Thymus (tissue), 11 donors: ENCODE data around the gene KBTBD2. TPM values are rescaled to one million over a fixed set of nuclear protein-coding genes. Genes with fewer than 3 reads are reported as not detected.
"Not testable (repeated sequence)": the region's sequence is repeated elsewhere in the genome, so short reads cannot be mapped to it uniquely, and the experiment has no call there.

ENCODE experiments used
- DNase-seq, 9 donors: peaks; one replicate each; pipeline ENCODE4 v3.0.0-alpha.2; 2013; ENCODE audit warnings: low spot score in 9 of 9, low read depth in 6 of 9, missing footprints in 1 of 9
- H3K27ac ChIP-seq, 2 donors: one replicate each; pipeline ENCODE4 v1.5.1; 2013; ENCODE audit warnings: control low read depth in 1 of 2, low read depth in 1 of 2, low read length in 1 of 2, mild to moderate bottlenecking in 1 of 2, moderate library complexity in 1 of 2
- H3K27me3 ChIP-seq, 2 donors: one replicate each; pipeline ENCODE4 v1.5.1; 2013; ENCODE audit warnings: low read length in 1 of 2; ENCODE audit not compliant: control insufficient read depth in 2 of 2, insufficient read depth in 1 of 2
- H3K36me3 ChIP-seq, 2 donors: one replicate each; pipeline ENCODE4 v1.5.1; 2013; ENCODE audit warnings: low read length in 1 of 2, mild to moderate bottlenecking in 1 of 2, moderate library complexity in 1 of 2; ENCODE audit not compliant: control insufficient read depth in 2 of 2, insufficient read depth in 2 of 2
- H3K4me1 ChIP-seq, 2 donors: one replicate each; pipeline ENCODE4 v1.5.1; 2013; ENCODE audit warnings: low read length in 2 of 2; ENCODE audit not compliant: control insufficient read depth in 2 of 2, insufficient read depth in 2 of 2
- H3K4me3 ChIP-seq, 2 donors: one replicate each; pipeline ENCODE4 v1.5.1; 2013; ENCODE audit warnings: low read length in 2 of 2, control low read depth in 1 of 2, mild to moderate bottlenecking in 1 of 2
- H3K9me3 ChIP-seq, 2 donors: one replicate each; pipeline ENCODE4 v1.5.1; 2013; ENCODE audit warnings: low read length in 1 of 2, mild to moderate bottlenecking in 1 of 2; ENCODE audit not compliant: control insufficient read depth in 2 of 2, insufficient read depth in 1 of 2
- WGBS: extraction: QIAGEN DNeasy Blood & Tissue Kit; methylation state at CpG from one replicate; pipeline ENCODE4 v1.1.7; 2013; 5-methylcytosine and 5-hydroxymethylcytosine counted together
- polyA plus RNA-seq: library from polyadenylated mRNA; stranded (reverse); fragments of 200-250 nt; gene quantifications from one replicate; pipeline ENCODE4 v1.2.3, GENCODE V29; 2013
- total RNA-seq: library from RNA; stranded (reverse); fragments of 120-200 nt; gene quantifications from one replicate; pipeline ENCODE4 v1.2.4, GENCODE V29; 2013
- donor health status: healthy.

The KBTBD2 gene
- total and polyA plus RNA-seq, 2 donors, result 24.1 to 31.3 TPM

DNA sequence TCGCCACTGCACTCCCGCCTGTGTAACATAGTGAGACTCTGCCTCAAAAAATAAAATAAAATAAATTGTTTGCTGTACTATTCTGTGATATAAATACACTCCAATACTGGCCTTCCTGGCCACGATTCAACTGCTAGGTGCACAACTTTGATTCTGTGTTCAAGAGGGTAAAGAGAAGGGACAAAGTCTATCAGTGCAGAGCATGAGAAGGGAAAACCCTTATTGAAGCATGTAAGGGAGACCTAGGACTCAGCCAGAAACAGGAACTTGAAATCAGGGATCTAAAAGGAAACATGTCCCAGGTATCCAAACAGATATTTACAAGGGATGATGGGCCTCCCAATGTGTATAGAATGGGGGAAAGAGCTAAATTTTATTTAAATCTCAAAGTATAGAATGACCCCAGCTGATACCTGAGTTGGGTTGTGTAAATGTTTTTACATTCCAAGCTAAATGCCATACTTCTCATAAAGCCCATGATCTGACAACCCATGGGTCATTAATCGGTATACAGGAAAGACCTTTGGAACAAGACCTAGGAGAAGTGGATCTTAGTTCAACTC is 9.0 kb upstream of the KBTBD2 start:
- Histone ChIP-seq H3K9me3 (peaks cover 0 to 3% of the 10 kb centered on the region in 2 donors), H3K4me3 (no peak overlapping the region), H3K27me3 (no peaks in the 10 kb centered on the region), H3K4me1 (peaks cover 3 to 8% of the 10 kb centered on the region in 2 donors), H3K36me3 (no peaks in the 10 kb centered on the region), H3K27ac (no peak overlapping the region)
- WGBS, result 96% methylated on average over 4 of the region's 4 CpGs
- DNase-seq, result no peak

DNA sequence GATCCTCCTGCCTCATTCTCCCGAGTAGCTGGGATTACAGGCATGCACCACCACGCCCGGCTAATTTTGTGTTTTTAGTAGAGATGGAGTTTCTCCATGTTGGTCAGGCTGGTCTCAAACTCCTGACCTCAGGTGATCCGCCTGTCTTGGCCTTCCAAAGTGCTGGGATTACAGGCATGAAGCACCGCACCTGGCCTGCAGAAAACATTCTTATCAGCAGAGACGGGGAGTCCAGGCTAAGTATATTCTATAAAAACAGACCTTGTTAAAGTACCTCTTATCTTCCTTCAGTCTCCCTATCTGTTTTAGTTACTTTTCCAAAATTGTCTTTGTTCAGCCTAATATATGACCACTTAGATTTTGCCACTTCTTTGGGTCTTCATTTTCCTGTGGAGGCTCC is 5.8 kb upstream of the KBTBD2 start:
- not testable (repeated sequence) for H3K27ac ChIP-seq, H3K27me3 ChIP-seq
- WGBS, result 96% methylated on average over 6 of the region's 6 CpGs

DNA sequence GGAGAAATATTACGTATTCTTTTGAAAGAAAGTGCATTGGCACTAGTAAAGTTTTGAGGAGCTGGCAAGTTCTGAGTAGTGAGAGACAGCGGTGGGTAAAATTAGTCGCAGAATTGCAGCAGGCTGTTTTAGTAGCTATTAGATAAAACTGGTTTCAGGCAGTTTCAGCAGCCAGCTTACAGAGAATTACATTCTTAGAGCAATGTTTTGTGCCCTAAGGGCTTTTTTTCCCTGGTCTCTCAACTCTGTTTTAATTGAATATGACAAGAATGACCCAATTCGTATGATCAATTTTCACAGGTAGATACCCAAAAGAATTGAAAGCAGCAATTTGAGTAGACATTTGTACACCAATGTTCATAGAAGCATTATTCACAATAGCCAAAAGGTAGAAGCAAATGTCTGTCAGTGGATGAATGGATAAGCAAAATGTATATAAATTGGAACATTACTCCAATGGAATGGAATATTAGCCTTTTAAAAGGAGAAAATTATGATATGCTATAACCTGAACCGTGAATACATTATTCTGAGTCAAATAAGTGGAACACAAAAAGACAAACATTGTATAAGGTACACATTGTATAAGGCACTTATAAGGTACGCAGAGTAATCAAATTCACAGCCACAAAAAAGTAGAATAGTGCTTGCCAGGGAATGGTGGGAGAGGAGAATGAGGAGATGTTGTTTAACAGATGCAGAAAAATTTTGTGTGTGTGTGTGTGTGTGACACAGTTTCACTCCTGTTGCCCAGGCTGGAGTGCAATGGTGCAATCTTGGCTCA is 5.2 kb upstream of the KBTBD2 start:
- Histone ChIP-seq H3K4me3 (no peak overlapping the region), H3K4me1 (peaks cover 3 to 13% of the 10 kb centered on the region in 2 donors), H3K27me3 (no peaks in the 10 kb centered on the region), H3K36me3 (no peaks in the 10 kb centered on the region), H3K27ac (no peak overlapping the region), H3K9me3 (no peaks in the 10 kb centered on the region)
- DNase-seq, result no peak
- 98% methylated on average over 6 of the region's 6 CpGs for WGBS

More for the DNA sequence above, 5.8 kb upstream of the KBTBD2 start:
- not testable (repeated sequence) for H3K36me3 ChIP-seq, H3K4me1 ChIP-seq, DNase-seq, H3K9me3 ChIP-seq, H3K4me3 ChIP-seq

GRCh38 chr7:32894171-32894570 is 2.6 kb upstream of the KBTBD2 start:
- Histone ChIP-seq H3K36me3 (no peaks in the 10 kb centered on the region), H3K27me3 (no peaks in the 10 kb centered on the region), H3K27ac (no peak overlapping the region), H3K9me3 (no peaks in the 10 kb centered on the region), H3K4me1 (peaks cover 7 to 13% of the 10 kb centered on the region in 2 donors), H3K4me3 (no peak overlapping the region)
- WGBS, result 98% methylated on average over 4 of the region's 4 CpGs
- DNase-seq, result no peak

DNA sequence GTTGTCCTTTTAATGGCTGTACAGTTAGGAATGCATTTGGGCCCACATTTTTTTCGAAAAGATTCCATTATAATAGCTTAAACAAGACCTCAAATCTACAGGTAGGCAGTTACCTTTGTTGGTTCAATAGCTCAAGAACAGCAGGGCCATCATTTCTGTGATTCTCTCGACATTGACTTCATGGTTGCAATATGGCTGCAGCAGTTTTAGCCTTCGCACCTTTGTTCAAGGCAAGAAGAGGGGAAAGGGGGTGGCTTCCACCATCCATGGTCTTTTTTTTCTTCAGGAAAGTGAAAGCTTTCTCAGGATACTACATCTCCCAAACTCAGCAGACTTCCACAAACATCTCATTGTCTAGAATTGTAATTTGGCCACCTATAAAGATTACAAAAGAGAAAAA is 2.2 kb upstream of the KBTBD2 start:
- Histone ChIP-seq H3K9me3 (no peaks in the 10 kb centered on the region), H3K4me3 (no peak overlapping the region), H3K4me1 (peaks cover 7 to 17% of the 10 kb centered on the region in 2 donors), H3K36me3 (no peaks in the 10 kb centered on the region), H3K27me3 (no peaks in the 10 kb centered on the region), H3K27ac (peak overlapping the region in 1 of 2 donors; percentile 99)
- over 99% methylated on average over 3 of the region's 3 CpGs for WGBS
- DNase-seq, result no peak

DNA sequence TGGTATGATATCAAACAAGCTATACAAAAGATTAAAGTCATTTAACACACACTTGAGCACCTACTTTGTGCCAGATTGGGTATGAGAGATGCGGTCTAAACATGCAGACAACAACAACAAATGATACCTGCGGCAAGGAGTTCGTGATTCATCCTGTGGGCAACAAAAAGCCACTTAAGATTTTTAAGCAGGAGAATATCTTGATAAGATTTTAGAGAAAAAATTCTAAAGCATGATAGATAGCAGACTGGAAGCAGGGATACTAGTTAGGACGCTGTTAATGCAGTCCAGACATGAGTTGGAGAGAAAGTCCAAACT is 1.6 kb upstream of the KBTBD2 start:
- Histone ChIP-seq H3K9me3 (no peaks in the 10 kb centered on the region), H3K4me1 (peaks cover 7 to 20% of the 10 kb centered on the region in 2 donors), H3K4me3 (peak overlapping the region in 1 of 2 donors; percentile 97), H3K27me3 (no peaks in the 10 kb centered on the region), H3K27ac (peak overlapping the region in 1 of 2 donors; percentile 99), H3K36me3 (no peaks in the 10 kb centered on the region)
- 93% methylated on average over 4 of the region's 4 CpGs for WGBS
- DNase-seq, result no peak

GRCh38 chr7:32892521-32893206 is 1.1 kb upstream of the KBTBD2 start:
- Histone ChIP-seq H3K36me3 (peaks cover 0 to 1% of the 10 kb centered on the region in 2 donors), H3K9me3 (no peaks in the 10 kb centered on the region), H3K27ac (peak overlapping the region; percentile 99), H3K4me3 (peak overlapping the region; percentile 82 to 97), H3K4me1 (peaks cover 7 to 20% of the 10 kb centered on the region in 2 donors), H3K27me3 (no peaks in the 10 kb centered on the region)
- WGBS, result under 1% methylated on average over 22 of the region's 22 CpGs
- DNase-seq, result peak; percentile 29 to 85 (median 50)

DNA sequence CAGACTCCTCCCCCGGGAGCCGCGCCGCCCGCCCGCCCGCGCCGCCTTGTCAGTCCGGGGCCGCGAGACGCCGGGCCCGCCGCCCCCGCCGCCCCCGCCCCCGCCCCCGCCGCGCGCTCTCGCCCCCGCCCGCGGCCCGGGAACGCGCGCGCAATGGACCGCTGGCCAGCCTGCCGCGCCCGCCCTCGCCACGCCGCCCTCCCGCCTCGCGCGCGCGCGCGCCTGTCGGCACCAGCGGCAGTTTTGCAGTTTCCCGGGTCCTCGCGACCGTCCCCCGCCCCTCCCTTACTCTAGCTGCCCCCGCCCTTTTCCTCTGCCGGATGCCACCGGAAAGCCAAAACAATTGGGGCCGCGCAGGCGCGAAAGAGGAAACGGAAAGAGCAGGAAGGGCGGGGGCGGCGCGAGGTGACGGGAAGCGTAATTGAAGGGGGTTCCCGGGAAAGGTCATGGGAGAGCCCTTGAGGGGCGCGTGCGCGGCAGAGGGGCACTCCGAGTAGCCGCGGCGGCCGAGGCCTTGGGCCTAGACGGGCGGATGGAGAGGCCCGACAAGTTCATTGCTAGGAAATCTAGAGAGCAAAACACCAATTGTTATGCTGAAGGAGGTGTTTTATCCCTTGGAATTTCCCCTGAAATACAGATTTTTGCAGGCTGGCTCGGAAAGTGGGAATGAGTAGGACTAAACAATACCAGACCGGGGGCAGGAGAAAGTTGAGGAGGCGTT is 400 bp upstream of the KBTBD2 start:
- Histone ChIP-seq H3K36me3 (peaks cover 0 to 5% of the 10 kb centered on the region in 2 donors), H3K9me3 (no peaks in the 10 kb centered on the region), H3K27me3 (no peaks in the 10 kb centered on the region), H3K4me3 (peak overlapping the region; percentile 82 to 97), H3K4me1 (peaks cover 7 to 20% of the 10 kb centered on the region in 2 donors), H3K27ac (peak overlapping the region; percentile 99)
- under 1% methylated on average over 85 of the region's 85 CpGs for WGBS
- peak; percentile 79 to 98 (median 92) for DNase-seq

GRCh38 chr7:32890793-32891042 is 842 bp downstream of the KBTBD2 start:
- peak overlapping the region; percentile 73 to 97 for H3K4me3 ChIP-seq
- H3K27me3 ChIP-seq, result no peaks in the 10 kb centered on the region
- H3K4me1 ChIP-seq, result peaks cover 7 to 20% of the 10 kb centered on the region in 2 donors
- no peaks in the 10 kb centered on the region for H3K9me3 ChIP-seq
- peak overlapping the region; percentile 97 to 99 for H3K27ac ChIP-seq
- peak in 4 of 9 donors; percentile 15 to 75 (median 52) for DNase-seq
- peaks cover 0 to 5% of the 10 kb centered on the region in 2 donors for H3K36me3 ChIP-seq
- under 1% methylated on average over 8 of the region's 8 CpGs for whole genome bisulfite sequencing
